A549 (cell line): ENCODE results near the gene FAM171A1. TPM values are rescaled to one million over a fixed set of nuclear protein-coding genes. Genes with fewer than 3 reads are reported as not detected.

Source experiments
- ATAC-seq, 2 experiments: fragments of 200-7000 bp in 1 of 2; fragments of >200 bp in 1 of 2; cut with Nextera tagmentation in 1 of 2; cut with Tn5 transposase in 1 of 2; 3 replicates each; pipeline versions ENCODE4 v1.8.0 to v1.9.1; 2018 to 2020; ENCODE audit warnings: mild to moderate bottlenecking in 1 of 2, moderate library complexity in 1 of 2
- CTCF ChIA-PET: fragments of 300-600 bp; sonication (Branson Sonifier 250); formaldehyde crosslinking; extraction: SDS; loops from one replicate; lab custom pipeline; 2021; ENCODE audit warnings: antibody characterized with exemption, inconsistent platforms; lab: Yijun Ruan, JAX
- POLR2A ChIA-PET: fragments of 350-600 bp; formaldehyde crosslinking; extraction: SDS; loops from one replicate; lab custom pipeline; 2021; ENCODE audit warnings: antibody characterized with exemption, inconsistent platforms; lab: Yijun Ruan, JAX
- DNase-seq, 2 experiments: peaks; one replicate each; pipeline versions ENCODE4 v3.0.0 to v3.0.0-alpha.2; 2011 to 2016; ENCODE audit warnings: low read depth in 1 of 2, low spot score in 1 of 2
- FAIRE-seq: peaks from 2 replicates; lab custom pipeline; 2011; peaks lifted over from hg19 to GRCh38; lab: Jason Lieb, UNC
- H3K27ac ChIP-seq, 2 experiments: fragments of >200 bp; sonication (Bioruptor Twin); formaldehyde crosslinking; 3 replicates each; pipeline ENCODE4 v1.5.1; 2016 to 2017
- H3K4me1 ChIP-seq: fragments of >200 bp; sonication (Bioruptor Twin); formaldehyde crosslinking; 3 replicates; pipeline ENCODE4 v1.6.1; 2016
- H3K4me2 ChIP-seq: fragments of >200 bp; sonication (Bioruptor Twin); formaldehyde crosslinking; 3 replicates; pipeline ENCODE4 v1.6.1; 2016
- H3K4me3 ChIP-seq: fragments of >200 bp; sonication (Bioruptor Twin); formaldehyde crosslinking; 3 replicates; pipeline ENCODE4 v1.5.1; 2016
- H3K9me3 ChIP-seq: fragments of >200 bp; sonication (Bioruptor Twin); formaldehyde crosslinking; 3 replicates; pipeline ENCODE4 v1.6.1; 2016
- CBX8 ChIP-seq: fragments of 200-600 bp; sonication (generic); IDR thresholded peaks from 2 replicates; pipeline ENCODE4 v1.6.1; 2016
- CTCF ChIP-seq: fragments of >200 bp; sonication (Bioruptor Twin); formaldehyde crosslinking; IDR thresholded peaks from 3 replicates; pipeline ENCODE4 v1.5.1; 2016
- FOSL2 ChIP-seq, 2 experiments: fragments of 450-650 bp in 1 of 2; fragments of >200 bp in 1 of 2; sonication (Bioruptor Twin) in 1 of 2; formaldehyde crosslinking; IDR thresholded peaks; 2 replicates each; pipeline versions ENCODE4 v1.5.0 to v1.6.1; 2016 to 2020; ENCODE audit warnings: mild to moderate bottlenecking in 1 of 2, moderate library complexity in 1 of 2
- HOXB13 ChIP-seq: fragments of 250-450 bp; sonication (Bioruptor Pico); IDR thresholded peaks from 2 replicates; pipeline ENCODE4 v1.5.0; 2020; ENCODE audit warnings: low read depth, mild to moderate bottlenecking, moderate library complexity
- KDM5A ChIP-seq: fragments of 200-600 bp; sonication (generic); IDR thresholded peaks from 2 replicates; pipeline ENCODE4 v1.6.1; 2016; ENCODE audit warnings: antibody characterized with exemption, mild to moderate bottlenecking
- POLR2A ChIP-seq: IDR thresholded peaks from 2 replicates; pipeline ENCODE4 v1.6.1; 2012; ENCODE audit warnings: mild to moderate bottlenecking, low read length
- POLR2AphosphoS2 ChIP-seq: conservative IDR thresholded peaks from 2 replicates; pipeline ENCODE4 v1.6.1; 2012; ENCODE audit warnings: low read length, improper control_type of control experiment, inconsistent platforms
- RAD21 ChIP-seq, 2 experiments: fragments of >200 bp in 1 of 2; sonication (Bioruptor Twin) in 1 of 2; formaldehyde crosslinking in 1 of 2; IDR thresholded peaks in 1 of 2; conservative IDR thresholded peaks in 1 of 2; 2 replicates in 1 of 2; 3 replicates in 1 of 2; pipeline ENCODE4 v1.6.1; 2012 to 2018; ENCODE audit warnings: inconsistent platforms in 1 of 2
- RCOR1 ChIP-seq: fragments of 150-350 bp; IDR thresholded peaks from 2 replicates; pipeline ENCODE4 v1.6.1; 2014; ENCODE audit warnings: antibody characterized with exemption, low read length, low read depth
- REST ChIP-seq: fragments of 200-600 bp; sonication (generic); IDR thresholded peaks from 2 replicates; pipeline ENCODE4 v1.6.1; 2016; ENCODE audit warnings: antibody characterized with exemption, mild to moderate bottlenecking, moderate library complexity
- RFX5 ChIP-seq: fragments of 450-650 bp; IDR thresholded peaks from 2 replicates; pipeline ENCODE4 v1.7.1; 2014; ENCODE audit warnings: antibody characterized with exemption, mild to moderate bottlenecking, moderate library complexity
- SMC3 ChIP-seq: fragments of >200 bp; sonication (Bioruptor Twin); formaldehyde crosslinking; IDR thresholded peaks from 3 replicates; pipeline ENCODE4 v1.6.1; 2018; ENCODE audit warnings: inconsistent platforms
- ZNF302 ChIP-seq: fragments of 250-450 bp; sonication (Bioruptor Pico); IDR thresholded peaks from 2 replicates; pipeline ENCODE4 v1.9.0; 2021; ENCODE audit warnings: inconsistent platforms, mild to moderate bottlenecking, moderate library complexity
- WGBS: methylation state at CpG from one replicate; pipeline ENCODE4 v1.1.6; 2017; ENCODE audit errors: missing lambda C conversion rate; 5-methylcytosine and 5-hydroxymethylcytosine counted together
- polyA minus RNA-seq: library from RNA; depleted of rRNA, polyadenylated mRNA; stranded (reverse); fragments of >200 nt; gene quantifications from 2 replicates; pipeline ENCODE4 v1.2.3, GENCODE V29; 2011; rRNA and poly(A)+ RNA removed
- polyA plus RNA-seq, 4 experiments: library from polyadenylated mRNA; depleted of rRNA in 3 of 4; stranded (reverse); fragments of >200 nt; fragmentation: RNase III in 1 of 4; extraction: RNeasy Plus Mini Kit Qiagen cat#74134 plus additional on column Dnase treatment in 1 of 4; gene quantifications; 2 replicates in 3 of 4; 3 replicates in 1 of 4; pipeline ENCODE4 v1.2.3, GENCODE V29; 2011 to 2017

FAM171A1 gene
- 13.8 and 15.2 TPM in 2 replicates for polyA plus RNA-seq (2011; rRNA removed)
- 17.0 and 20.2 TPM in 2 replicates for polyA plus RNA-seq (2012; cell fraction: cytosol; rRNA removed)
- polyA plus RNA-seq (2012; cell fraction: nucleus; rRNA removed): 13.9 and 15.1 TPM in 2 replicates
- 15.2 to 17.0 TPM (median 16.5 TPM) in 3 replicates for polyA plus RNA-seq (2017; fragmentation: RNase III; extraction: RNeasy Plus Mini Kit Qiagen cat#74134 plus additional on column Dnase treatment)
- polyA minus RNA-seq: 12.9 and 13.6 TPM in 2 replicates

DNA sequence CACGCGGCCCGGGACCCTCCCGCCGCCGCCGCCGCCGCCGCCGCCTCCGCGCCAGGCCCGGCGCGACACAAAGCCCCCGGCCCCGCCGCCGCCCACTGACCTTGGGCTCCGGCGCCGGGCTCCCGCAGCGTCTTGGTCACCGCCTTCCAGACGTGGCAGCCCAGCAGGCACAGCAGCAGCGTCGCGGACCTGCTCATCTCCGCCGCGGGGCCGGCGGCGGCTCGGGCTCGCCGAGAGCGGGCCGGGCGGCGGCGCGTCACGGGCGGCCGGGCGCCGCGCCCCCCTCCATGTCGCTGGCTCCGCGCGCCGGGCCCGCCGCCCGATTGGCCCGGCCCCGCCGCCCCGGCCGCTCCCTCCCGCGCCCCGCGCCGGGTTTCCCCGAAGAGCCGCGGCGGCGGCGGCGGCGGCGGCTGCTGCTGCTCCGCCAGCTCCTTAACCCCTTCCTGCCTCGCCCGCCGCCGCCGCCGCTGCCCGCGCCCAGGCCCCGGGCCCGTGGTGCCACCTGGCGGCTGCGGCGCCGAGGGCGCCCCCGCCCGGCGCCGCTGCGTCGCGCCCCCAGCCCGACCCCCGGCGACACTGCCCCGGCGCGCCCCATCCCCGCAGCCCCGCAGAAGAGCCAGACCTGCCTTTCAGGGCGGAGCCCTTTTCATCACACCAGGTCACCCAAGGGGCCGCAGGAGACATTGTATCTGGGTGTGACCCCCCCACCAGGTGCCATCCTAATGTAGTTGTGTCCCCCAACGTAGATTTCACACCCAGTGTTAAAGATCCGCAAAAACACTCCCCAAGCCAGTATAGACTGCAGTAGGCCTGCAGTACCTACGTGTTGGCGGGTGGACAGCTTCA, at the start of gene FAM171A1:
Gene FAM171A1, minus strand, starts transcription at position 434 of the 846 bp plus-strand sequence. Its CDS starts 237 bp downstream, at position 197.
- peak within 1 kb of the TSS; percentile 87 to 97 for H3K27ac ChIP-seq
- ChIA-PET POLR2A (no interaction called here), CTCF (interaction anchor here (0.6 to 1.8 kb wide), 16 partner anchors 8 to 493 kb away, joined by 3 to 7 read pairs (median 4); partner anchors contain the start of gene SUV39H2)
- FAIRE-seq (no peak), DNase-seq (peak; percentile 53 to 68), ATAC-seq (peak; percentile 82 to 90)
- H3K4me1 ChIP-seq: peaks cover 10% of the 10 kb centered on the region; the same call in 2 of the 3 replicates
- H3K4me2 ChIP-seq: peak within 1 kb of the TSS; percentile 73
- H3K9me3 ChIP-seq: no peaks in the 10 kb centered on the region
- H3K4me3 ChIP-seq: peak within 1 kb of the TSS; percentile 90
- 15% methylated on average over 5 of the region's 115 CpGs for WGBS
- TF ChIP-seq SMC3 (peak; percentile 77), POLR2A (peak; percentile 30; the same call in 1 of the 2 replicates), POLR2AphosphoS2 (no peak), ZNF302 (no peak), RCOR1 (no peak), CTCF (peak; percentile 93), RAD21 (conservative IDR thresholded peaks at IDR 0.05 in 1 of 2, IDR thresholded peaks at IDR 0.05 in 1 of 2) (peak; percentile 15 to 43; a peak in 2 of 5 replicates), HOXB13 (CRISPR knock-in tag) (no peak)

- Histone ChIP-seq H3K4me3 (no peak overlapping the region), H3K9me3 (peaks cover 6% of the 10 kb centered on the region; the same call in 1 of the 3 replicates), H3K27ac (no peak overlapping the region), H3K4me2 (no peak overlapping the region), H3K4me1 (no peaks in the 10 kb centered on the region)
- DNase-seq (no peak), FAIRE-seq (no peak), ATAC-seq (no peak)
- 48% methylated on average over 4 of the region's 4 CpGs for WGBS
- CTCF ChIA-PET: interaction anchor here (0.9 kb wide), 1 partner anchor 457 kb away, joined by 3 read pairs; no protein-coding TSS in a partner anchor
- TF ChIP-seq CBX8 (no peak), RFX5 (no peak), FOSL2 (IDR thresholded peaks at IDR 0.05) (no peak), FOSL2 (CRISPR knock-in tag; IDR thresholded peaks at IDR 0.05) (no peak), KDM5A (no peak), REST (no peak), CTCF (no peak)
- POLR2A ChIA-PET: no interaction called here
Observed at GRCh38 chr10:15420858-15421257, 49.8 kb upstream of the FAM171A1 start.
